NCI-H1417 treated with DMSO at 0.1 percent for 48 hours (cell line): ENCODE measurements around the gene WRNIP1.

ENCODE experiments used
- DNase-seq: peaks from one replicate; lab custom pipeline; 2025; lab: John Stamatoyannopoulos, UW

The WRNIP1 gene

DNA sequence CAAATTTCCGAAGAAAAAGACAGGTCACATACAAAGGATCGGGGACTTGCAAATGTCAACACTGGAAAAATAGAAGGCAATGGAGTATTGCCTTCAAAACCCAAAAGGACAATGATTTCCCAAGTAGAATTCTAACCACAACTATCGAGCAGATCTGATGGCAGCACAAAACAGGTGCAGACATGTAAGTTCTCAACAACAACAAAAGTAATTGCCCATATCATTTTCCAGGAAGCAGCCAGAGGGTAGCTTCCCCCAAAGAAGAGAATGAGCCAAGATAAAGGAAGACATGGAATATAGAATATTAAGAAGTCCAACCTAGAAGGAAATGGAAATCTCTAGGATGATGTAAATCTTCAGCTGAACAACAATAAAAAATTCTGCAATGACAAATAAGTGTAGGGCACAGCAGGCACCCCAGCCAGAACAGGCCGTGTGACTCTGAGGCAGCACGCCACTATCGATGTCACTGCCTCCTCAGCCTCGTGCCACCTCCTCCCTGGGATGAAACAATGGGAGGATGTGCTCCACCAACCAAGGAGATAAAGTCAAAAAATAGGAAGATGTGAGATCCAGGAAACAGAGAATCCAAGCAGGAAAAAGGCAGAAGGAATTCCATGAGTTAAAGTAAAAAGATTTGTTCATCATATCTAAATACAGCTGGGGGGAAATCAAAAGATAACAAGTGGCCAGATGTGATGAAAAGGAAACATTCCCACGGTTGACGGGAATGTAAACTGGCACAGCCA lies 42.3 kb downstream of the WRNIP1 start:
- no peak for DNase-seq

DNA sequence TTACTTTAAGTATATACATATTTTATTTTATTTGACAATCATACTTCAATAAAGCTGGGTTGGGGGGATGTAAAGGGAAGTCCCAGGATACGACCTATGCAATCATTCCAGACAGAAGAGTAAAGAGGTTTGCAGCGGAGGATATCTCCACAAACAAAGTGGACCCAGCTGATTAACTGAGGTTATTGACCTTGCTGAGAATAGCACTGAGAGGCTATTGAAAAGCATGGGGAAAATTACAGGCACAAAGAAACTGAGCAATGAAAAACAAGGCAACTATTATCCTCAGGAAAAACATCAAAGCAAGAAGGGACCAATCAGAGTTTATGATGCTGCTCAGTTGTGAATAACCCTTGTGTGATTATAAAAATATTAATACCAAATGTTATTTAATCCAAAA lies 43.8 kb downstream of the WRNIP1 start:
- DNase-seq = no peak

DNA sequence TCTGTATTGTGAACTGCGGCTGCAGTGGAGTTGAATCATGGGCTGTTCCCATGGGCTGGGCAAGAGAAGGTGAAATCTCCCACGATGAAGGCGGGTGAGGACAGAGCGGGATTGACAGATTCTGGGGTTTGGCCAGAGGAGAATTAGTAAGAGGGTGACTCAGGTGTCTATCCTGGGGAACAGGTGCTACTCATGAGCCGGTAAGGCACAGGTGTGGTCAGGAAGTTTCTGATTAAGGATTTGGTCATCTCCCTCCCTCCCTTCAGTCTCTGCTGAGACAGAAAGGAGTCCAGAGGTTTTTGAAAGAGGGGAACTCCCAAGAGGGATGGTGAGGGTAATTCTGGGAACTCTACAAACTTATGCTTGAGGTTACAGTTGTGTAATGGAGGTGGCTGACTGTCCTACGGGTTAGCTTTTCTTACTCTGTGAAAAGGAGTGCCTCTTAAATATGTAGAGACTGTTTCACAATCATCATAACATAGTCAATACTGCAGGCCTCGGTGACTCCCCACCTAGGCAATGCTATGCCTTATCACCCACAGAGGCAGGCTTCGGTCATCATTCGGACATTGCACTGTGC lies 45.0 kb downstream of the WRNIP1 start:
- DNase-seq = no peak

DNA sequence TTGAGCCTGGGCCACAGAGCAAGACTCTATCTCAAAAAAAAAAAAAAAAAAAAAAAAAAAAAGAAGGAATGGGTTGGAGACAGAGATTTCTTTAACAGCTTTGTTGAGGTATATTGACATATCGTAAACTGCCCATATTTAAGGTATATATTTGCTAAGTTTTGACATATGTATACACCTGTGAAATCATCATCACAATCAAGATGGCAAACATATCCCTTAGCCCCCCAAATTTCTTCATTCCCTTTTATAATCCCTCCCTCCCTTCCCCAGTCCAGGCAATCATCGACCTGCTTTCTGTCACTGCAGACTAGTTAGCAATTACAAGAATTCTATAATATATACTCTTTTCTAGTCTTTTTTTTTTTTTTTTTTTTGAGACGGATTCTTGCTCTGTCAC lies 47.5 kb downstream of the WRNIP1 start:
- DNase-seq = no peak

DNA sequence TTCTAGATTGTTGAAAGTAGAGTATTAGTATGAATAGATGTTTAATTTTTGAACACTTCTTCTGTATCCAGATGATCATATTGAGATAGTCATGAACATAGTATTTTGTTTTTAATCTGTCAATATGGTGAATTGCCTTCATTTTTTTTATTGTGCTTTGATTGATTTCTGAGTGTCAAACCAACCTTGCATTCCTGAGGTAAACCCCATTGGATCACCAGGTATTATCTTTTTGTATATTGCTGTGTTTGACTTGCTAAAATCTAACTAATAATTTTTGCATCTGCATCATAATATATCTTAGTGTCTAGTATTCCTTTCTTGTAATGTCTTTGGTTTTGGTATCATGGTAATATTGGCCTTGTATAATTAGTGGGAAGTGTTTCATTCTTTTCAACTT lies 51.0 kb downstream of the WRNIP1 start:
- no peak for DNase-seq

DNA sequence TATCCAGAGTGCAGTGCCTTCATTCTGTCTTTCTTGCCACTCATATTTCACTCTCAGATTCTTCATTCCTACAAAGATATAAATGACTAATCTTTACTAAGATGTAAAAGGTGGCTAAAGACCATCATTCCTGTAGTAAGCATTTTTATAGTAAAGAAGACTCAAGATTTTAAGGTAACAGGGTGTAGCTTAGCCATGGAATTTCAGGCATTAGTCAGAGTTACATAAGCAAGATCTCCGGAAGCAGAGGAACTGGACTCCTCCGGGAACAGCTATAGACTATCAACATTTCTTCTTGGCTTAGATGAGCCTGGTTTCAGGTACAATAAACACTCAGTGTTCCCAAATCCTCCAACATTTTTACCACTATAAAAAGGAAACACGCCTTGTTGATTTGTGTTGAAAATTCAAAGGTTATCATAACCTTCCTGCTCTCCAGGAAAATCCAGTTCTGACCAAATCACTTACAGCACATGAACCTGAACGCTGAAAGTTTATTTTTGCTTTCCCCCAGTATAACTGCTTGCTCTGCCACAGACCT lies 52.8 kb downstream of the WRNIP1 start:
- no peak for DNase-seq

GRCh38 chr6:2818593-2818992 lies 53.4 kb downstream of the WRNIP1 start:
- no peak for DNase-seq

GRCh38 chr6:2819115-2819514 lies 53.9 kb downstream of the WRNIP1 start:
- no peak for DNase-seq

GRCh38 chr6:2819978-2820377 lies 54.8 kb downstream of the WRNIP1 start:
- DNase-seq = no peak

GRCh38 chr6:2820415-2820814 lies 55.2 kb downstream of the WRNIP1 start:
- DNase-seq = no peak

GRCh38 chr6:2821554-2821953 lies 56.4 kb downstream of the WRNIP1 start:
- no peak for DNase-seq

DNA sequence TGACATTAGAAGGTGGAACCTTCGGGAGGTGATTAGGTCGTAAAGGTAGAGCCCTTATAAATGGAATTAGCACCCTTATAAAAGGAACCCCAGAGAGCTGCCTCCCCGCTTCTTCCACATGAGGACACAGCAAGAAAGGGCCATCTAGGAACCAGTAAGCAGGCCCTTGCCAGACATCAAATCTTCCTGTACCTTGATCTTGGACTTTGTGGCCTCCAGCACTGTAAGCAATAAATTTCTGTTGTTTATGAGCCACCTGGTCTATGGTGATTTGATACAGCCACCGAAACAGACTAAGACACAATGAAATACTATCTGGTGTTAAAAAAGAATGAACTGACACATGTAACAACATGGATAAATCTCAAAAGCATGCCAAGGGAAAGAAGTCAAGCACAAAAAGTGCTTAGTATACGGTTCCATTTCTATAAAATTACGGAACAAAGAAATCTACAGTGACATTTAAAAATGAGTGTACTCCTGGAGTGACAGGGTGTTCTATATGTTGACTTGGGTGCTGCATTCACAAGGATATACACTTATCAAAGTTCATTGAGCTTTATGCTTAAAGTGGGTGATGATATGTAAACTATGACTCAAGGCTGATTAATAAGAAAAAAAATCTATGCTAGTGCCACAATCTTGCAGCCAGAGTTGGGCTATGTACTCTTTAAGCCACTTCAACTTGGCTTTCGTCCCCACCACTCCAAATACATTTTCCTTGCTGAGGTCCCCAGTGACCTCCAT lies 58.1 kb downstream of the WRNIP1 start:
- DNase-seq = no peak

GRCh38 chr6:2826131-2826530 lies 60.9 kb downstream of the WRNIP1 start:
- no peak for DNase-seq

DNA sequence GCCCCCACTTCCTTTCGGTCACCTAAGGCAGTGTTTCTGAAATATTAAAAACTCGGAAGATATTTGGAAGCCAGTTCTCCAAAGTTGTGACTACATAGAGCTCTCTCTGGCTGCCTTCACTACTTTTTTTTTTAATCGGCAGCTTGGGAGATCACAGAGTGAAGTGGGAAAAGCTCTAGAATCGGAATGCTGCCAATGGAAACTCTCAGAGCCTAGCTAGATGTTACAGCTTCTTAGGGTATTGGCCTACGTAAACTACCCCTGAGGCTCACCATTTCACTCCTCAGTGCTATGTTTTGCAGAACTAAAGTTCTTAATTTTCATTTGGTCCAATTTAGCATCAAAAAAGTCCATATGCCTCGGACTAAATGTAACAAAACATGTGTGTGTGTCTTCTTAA lies 61.9 kb downstream of the WRNIP1 start:
- no peak for DNase-seq

DNA sequence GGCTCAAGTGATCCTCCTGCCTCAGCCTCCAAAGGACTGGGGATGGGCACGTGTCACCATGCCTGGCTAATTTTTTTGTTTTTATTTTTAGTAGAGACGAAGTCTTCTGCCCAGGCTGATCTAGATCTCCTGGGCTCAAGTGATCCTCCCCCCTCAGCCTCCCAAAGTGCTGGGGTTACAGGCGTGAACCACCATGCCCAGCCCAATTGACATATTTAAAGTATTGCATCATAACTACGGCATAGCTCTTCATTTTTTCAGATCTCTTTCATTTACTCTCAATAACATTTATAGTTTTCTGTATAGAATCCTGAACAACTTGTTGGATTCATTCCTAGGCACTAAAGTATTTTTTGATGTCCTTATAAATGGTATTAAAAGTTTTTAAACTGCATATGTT lies 63.4 kb downstream of the WRNIP1 start:
- no peak for DNase-seq

- no peak for DNase-seq
Observed at GRCh38 chr6:2829253-2829652, 64.1 kb downstream of the WRNIP1 start.

GRCh38 chr6:2830183-2830582 lies 65.0 kb downstream of the WRNIP1 start:
- no peak for DNase-seq

DNA sequence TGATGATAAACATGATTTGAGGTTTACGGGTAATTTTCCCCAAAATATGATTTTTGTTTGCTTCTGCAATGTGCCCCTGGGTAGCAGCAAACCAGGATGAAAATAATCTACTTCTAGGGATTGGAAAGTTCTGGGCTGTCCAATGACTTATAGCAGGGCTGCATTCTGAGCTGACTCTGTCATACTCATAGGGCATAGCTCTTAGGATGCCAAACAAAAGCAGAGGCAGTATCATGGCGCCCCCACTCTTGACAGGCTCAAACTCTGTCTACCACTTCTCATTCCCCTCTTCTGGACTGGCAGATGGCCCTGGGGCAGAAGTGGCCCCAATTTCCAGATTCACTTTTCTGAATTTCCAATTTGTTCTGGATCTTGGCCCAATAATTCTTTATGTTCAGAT lies 66.2 kb downstream of the WRNIP1 start:
- no peak for DNase-seq

DNA sequence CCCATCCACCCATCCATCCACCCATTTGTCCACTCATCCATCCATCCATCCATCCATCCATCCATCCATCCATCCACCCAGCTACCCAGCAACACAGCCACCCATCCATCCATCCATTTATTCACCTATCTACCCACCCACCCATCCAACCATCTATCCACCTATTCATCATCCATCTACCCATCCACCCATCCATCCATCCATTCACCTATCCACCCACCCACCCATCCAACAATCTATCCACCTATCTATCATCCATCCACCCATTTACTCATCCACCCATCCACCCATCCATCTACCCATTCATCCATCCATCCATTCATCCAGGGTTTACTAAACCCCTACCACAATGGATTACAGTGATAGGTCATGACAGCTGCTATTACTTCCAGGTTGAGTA lies 69.1 kb downstream of the WRNIP1 start:
- DNase-seq = no peak
